ENCODE data around the gene KLHDC8B.
"Not testable (repeated sequence)": the region's sequence is repeated elsewhere in the genome, so short reads cannot be mapped to it uniquely, and the experiment has no call there.

The KLHDC8B gene

GRCh38 chr3:49198161-49198560, 26.8 kb downstream of the KLHDC8B start:
- no peak for DNase-seq

- DNase-seq = no peak
Observed at GRCh38 chr3:49198611-49199230, 27.3 kb downstream of the KLHDC8B start.

- DNase-seq = no peak
Observed at GRCh38 chr3:49199239-49199899, 28.0 kb downstream of the KLHDC8B start.

GRCh38 chr3:49199900-49200281, 28.5 kb downstream of the KLHDC8B start:
- DNase-seq = no peak

GRCh38 chr3:49213541-49213943, 42.1 kb downstream of the KLHDC8B start:
- DNase-seq = no peak

GRCh38 chr3:49213998-49214397, 42.6 kb downstream of the KLHDC8B start:
- DNase-seq = no peak

GRCh38 chr3:49216687-49217086, 45.3 kb downstream of the KLHDC8B start:
- DNase-seq = not testable (repeated sequence)

- DNase-seq = not testable (repeated sequence)
Observed at GRCh38 chr3:49217108-49217507, 45.7 kb downstream of the KLHDC8B start.

- no peak for DNase-seq
Observed at GRCh38 chr3:49217688-49218470, 46.5 kb downstream of the KLHDC8B start.

GRCh38 chr3:49218471-49218989, 47.1 kb downstream of the KLHDC8B start:
- DNase-seq = not testable (repeated sequence)

GRCh38 chr3:49219132-49219531, 47.7 kb downstream of the KLHDC8B start:
- no peak for DNase-seq

GRCh38 chr3:49220985-49221563, 49.7 kb downstream of the KLHDC8B start:
- DNase-seq = not testable (repeated sequence)

GRCh38 chr3:49222002-49222401, 50.6 kb downstream of the KLHDC8B start:
- no peak for DNase-seq
